ENCODE data around the gene PSAPL1.

DNA sequence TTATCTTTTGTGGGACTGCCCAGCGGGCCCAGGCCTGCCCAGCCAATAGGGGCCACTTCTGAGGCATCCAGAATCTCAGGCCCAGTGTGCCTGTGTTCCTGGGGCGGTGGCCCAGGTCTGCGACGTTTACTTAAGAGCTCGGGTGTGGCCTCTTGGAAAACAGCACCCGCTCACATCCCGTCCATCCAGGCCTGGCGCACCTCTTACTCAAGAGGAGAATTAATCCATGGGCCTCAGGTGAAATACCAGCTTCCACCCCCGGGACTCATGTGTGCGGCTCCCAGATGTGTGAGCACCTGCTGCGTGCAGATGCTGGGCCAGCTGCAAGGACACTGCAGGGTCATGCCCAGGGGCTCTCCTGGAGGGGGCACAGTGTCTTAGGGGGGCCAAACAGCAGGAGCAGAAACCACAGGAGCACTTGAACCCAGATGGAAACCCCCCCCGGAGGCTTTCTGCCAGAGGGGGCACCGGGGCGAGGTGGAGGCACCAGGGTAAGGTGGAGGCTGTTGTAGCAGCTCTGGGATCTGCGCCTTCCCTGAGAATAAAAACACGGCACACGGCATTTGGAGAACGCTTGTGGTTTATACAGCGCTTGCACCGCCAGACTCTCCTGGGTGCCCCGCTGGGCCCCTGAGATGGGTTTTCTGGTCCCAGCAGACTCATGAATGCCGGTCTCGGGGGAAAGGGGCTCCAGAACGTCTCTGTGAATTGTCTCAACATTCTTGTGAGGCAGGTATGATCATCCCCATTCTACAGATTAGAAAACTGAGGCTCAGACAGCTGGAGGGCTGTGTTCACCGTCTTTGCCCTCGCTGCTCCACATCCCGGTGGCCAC, 2.8 kb downstream of the PSAPL1 start:
- TF ChIP-seq, protein P1, sequence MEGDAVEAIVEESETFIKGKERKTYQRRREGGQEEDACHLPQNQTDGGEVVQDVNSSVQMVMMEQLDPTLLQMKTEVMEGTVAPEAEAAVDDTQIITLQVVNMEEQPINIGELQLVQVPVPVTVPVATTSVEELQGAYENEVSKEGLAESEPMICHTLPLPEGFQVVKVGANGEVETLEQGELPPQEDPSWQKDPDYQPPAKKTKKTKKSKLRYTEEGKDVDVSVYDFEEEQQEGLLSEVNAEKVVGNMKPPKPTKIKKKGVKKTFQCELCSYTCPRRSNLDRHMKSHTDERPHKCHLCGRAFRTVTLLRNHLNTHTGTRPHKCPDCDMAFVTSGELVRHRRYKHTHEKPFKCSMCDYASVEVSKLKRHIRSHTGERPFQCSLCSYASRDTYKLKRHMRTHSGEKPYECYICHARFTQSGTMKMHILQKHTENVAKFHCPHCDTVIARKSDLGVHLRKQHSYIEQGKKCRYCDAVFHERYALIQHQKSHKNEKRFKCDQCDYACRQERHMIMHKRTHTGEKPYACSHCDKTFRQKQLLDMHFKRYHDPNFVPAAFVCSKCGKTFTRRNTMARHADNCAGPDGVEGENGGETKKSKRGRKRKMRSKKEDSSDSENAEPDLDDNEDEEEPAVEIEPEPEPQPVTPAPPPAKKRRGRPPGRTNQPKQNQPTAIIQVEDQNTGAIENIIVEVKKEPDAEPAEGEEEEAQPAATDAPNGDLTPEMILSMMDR (IDR thresholded peaks at IDR 0.05), result no peak
- TF ChIP-seq ZFX (IDR thresholded peaks at IDR 0.05; ENCODE audit: borderline replicate concordance), result no peak

All from 22Rv1 (cell line).